ENCODE results near the gene PDLIM3. TPM values are rescaled to one million over a fixed set of nuclear protein-coding genes. Genes with fewer than 3 reads are reported as not detected.
"Not testable (repeated sequence)": the region's sequence is repeated elsewhere in the genome, so short reads cannot be mapped to it uniquely, and the experiment has no call there.

PDLIM3 gene
- polyA plus RNA-seq, 1 experiment = 0.05 TPM

DNA sequence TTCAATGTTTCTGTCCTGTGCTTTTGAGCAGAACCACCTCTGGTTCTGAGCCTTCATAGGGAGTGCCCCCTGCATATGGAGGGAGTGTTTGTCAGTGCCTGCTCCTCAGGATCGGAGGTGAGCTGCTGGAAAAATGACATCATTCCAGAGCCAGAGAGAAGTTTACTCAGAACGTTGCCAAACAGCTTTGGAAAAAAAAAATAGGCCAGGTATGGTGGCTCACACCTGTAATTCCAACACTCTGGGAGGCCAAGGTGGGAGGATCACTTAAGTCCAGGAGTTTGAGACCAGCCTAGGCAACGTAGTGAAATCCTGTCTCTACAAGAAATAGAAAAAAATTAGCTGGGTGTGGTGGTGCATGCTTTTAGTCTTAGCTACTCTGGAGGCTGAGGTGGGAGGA, 27.2 kb upstream of the PDLIM3 start:
- POLR2A ChIA-PET = no interaction called here
- TF ChIP-seq, protein P1, sequence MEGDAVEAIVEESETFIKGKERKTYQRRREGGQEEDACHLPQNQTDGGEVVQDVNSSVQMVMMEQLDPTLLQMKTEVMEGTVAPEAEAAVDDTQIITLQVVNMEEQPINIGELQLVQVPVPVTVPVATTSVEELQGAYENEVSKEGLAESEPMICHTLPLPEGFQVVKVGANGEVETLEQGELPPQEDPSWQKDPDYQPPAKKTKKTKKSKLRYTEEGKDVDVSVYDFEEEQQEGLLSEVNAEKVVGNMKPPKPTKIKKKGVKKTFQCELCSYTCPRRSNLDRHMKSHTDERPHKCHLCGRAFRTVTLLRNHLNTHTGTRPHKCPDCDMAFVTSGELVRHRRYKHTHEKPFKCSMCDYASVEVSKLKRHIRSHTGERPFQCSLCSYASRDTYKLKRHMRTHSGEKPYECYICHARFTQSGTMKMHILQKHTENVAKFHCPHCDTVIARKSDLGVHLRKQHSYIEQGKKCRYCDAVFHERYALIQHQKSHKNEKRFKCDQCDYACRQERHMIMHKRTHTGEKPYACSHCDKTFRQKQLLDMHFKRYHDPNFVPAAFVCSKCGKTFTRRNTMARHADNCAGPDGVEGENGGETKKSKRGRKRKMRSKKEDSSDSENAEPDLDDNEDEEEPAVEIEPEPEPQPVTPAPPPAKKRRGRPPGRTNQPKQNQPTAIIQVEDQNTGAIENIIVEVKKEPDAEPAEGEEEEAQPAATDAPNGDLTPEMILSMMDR (IDR thresholded peaks at IDR 0.05; ENCODE audit: insufficient read depth, low read depth, low read length) = no peak
- CTCF ChIA-PET = no interaction called here
- DNase-seq (ENCODE audit: low read depth) = no peak
- Histone ChIP-seq H3K4me3 (ENCODE audit: low read depth, low read length) (no peak overlapping the region), H3K36me3 (ENCODE audit: control insufficient read depth, insufficient read depth, low read length) (no peaks in the 10 kb centered on the region), H3K27me3 (ENCODE audit: control insufficient read depth, insufficient read depth, low read length) (no peaks in the 10 kb centered on the region)

DNA sequence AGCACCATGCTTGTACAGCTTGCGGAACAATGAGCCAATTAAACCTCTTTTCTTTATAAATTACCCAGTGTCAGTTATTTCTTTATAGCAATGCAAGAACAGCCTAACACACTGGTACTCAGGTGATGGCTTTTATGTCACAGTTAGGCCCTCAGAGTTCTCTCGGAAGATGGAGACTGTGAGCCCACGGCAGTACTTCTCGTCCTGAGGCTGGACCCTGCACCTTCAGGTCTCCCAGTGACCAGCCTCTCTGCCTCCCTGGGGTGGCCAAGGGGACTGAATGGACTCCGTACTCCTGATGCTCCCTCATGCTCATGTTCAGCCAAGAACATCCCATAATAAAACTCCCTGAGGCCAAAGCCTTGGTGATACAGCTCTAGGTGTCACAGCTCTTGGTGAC, 25.0 kb upstream of the PDLIM3 start:
- CTCF ChIA-PET = interaction anchor here (1.3 kb wide), 1 partner anchor 58 kb away, joined by 3 read pairs; no protein-coding TSS in a partner anchor
- no peak for DNase-seq (ENCODE audit: low read depth)

DNA sequence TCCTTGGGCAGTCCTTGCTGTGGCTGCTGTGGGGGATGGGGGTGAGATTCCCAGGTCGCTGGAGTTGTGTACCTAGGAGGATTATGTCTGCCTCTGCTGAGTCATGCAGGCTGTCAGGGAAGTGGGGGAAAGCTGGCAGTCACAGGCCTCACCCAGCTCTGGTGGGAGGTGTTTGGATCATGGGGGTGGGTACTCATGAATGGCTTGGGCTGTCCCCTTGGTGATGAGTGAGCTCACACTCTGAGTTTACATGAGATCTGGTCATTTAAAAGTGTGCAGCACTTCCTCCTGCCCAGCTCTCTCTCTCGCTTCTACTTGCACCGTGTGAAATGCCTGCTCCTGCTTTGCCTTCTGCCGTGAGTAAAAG, 24.6 kb upstream of the PDLIM3 start:
- Histone ChIP-seq H3K4me3 (ENCODE audit: low read depth, low read length) (no peak overlapping the region), H3K27me3 (ENCODE audit: control insufficient read depth, insufficient read depth, low read length) (no peaks in the 10 kb centered on the region), H3K36me3 (ENCODE audit: control insufficient read depth, insufficient read depth, low read length) (no peaks in the 10 kb centered on the region)
- TF ChIP-seq, protein P1 (IDR thresholded peaks at IDR 0.05; ENCODE audit: insufficient read depth, low read depth, low read length) = no peak
- POLR2A ChIA-PET = no interaction called here
- CTCF ChIA-PET = interaction anchor here (1.3 kb wide), 1 partner anchor 58 kb away, joined by 3 read pairs; no protein-coding TSS in a partner anchor
- no peak for DNase-seq (ENCODE audit: low read depth)

More for the DNA sequence above, 25.0 kb upstream of the PDLIM3 start:
- H3K4me3 ChIP-seq (ENCODE audit: low read depth, low read length) = no peak overlapping the region
- H3K27me3 ChIP-seq (ENCODE audit: control insufficient read depth, insufficient read depth, low read length) = no peaks in the 10 kb centered on the region
- no peaks in the 10 kb centered on the region for H3K36me3 ChIP-seq (ENCODE audit: control insufficient read depth, insufficient read depth, low read length)
- POLR2A ChIA-PET = no interaction called here
- TF ChIP-seq, protein P1 (IDR thresholded peaks at IDR 0.05; ENCODE audit: insufficient read depth, low read depth, low read length) = no peak

DNA sequence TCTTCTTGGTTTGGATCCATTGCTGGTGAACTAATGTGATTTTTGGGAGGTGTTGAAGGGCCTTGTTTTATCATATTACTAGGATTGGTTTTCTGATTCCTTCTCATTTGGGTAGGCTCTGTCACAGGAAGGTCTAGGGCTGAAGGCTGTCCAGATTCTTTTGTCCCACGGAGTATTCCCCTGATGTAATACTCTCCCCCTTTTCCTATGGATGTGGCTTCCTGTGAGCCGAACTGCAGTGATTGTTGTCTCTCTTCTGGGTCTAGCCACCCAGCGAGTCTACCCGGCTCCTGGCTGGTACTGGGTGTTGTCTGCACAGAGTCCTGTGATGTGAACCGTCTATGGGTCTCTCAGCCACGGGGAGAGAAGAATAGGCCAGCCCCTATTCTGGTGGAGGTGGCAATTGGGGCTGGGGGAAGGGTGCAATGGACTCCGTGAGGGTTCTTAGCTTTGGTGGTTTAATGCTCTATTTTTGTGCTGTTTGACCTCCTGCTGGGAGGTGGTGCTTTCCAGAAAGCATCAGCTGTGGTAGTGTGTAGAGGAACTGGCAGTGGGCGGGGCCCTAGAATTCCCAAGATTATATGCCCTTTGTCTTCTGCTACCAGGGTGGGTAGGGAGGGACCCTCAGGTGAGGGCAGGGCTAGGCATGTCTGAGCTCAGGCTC, 24.1 kb upstream of the PDLIM3 start:
- not testable (repeated sequence) for H3K36me3 ChIP-seq (ENCODE audit: control insufficient read depth, insufficient read depth, low read length); H3K4me3 ChIP-seq (ENCODE audit: low read depth, low read length); H3K27me3 ChIP-seq (ENCODE audit: control insufficient read depth, insufficient read depth, low read length); DNase-seq (ENCODE audit: low read depth)
- POLR2A ChIA-PET = interaction anchor here (0.6 kb wide), 1 partner anchor 839 kb away, joined by 3 read pairs; no protein-coding TSS in a partner anchor
- CTCF ChIA-PET = interaction anchor here (1.3 kb wide), 1 partner anchor 57 kb away, joined by 3 read pairs; no protein-coding TSS in a partner anchor

DNA sequence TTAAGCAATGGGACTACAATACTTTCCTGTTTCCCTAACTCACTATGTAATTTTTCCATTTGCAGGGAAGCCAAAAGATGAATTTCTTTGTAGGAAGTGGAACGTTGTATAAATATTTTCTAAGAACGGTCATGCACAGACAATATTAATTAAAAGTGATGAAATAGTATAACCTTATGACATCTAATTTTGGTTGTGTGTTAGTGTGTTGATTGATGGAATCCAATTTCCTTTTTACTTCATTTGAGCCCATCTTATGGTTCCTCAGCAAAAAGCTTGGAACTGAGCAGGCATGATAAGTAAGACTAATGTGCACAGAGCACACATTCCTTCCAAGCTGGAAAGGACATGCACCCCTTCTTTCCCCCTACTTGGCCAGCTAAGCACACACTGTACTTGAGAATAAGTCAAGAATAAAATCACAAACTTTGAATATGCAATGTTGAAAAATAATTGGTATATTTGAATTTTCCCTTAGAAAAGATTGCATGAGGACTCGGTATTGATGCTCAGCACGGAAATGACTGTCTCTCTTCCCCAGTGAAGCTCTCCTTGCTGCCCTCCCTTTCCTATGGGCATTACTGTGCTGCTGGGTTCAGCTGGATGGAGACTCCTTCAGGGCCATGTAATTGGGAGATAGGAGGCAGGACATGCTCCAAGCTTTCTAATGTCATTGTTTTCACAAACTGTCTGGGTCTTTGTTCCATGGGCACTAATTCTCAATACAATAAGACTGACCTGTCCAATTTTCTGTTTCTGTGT, 19.2 kb upstream of the PDLIM3 start:
- no peak for DNase-seq (ENCODE audit: low read depth)

More for the DNA sequence above, 19.2 kb upstream of the PDLIM3 start:
- Histone ChIP-seq H3K27me3 (ENCODE audit: control insufficient read depth, insufficient read depth, low read length) (no peaks in the 10 kb centered on the region; the same call in 1 of the 2 replicates), H3K36me3 (ENCODE audit: control insufficient read depth, insufficient read depth, low read length) (no peaks in the 10 kb centered on the region), H3K4me3 (ENCODE audit: low read depth, low read length) (no peak overlapping the region)
- ChIA-PET POLR2A (no interaction called here), CTCF (interaction anchor here (1.0 kb wide), 1 partner anchor 43 kb away, joined by 5 read pairs; no protein-coding TSS in a partner anchor)
- TF ChIP-seq, protein P1 (IDR thresholded peaks at IDR 0.05; ENCODE audit: insufficient read depth, low read depth, low read length) = no peak
